SH-SY5Y (cell line): ENCODE results near the gene BBOF1.

ENCODE experiments used
- GATA2 ChIP-seq: IDR thresholded peaks from 2 replicates; pipeline ENCODE4 v1.6.1; 2011; ENCODE audit warnings: mild to moderate bottlenecking, low read depth, low read length
- GATA3 ChIP-seq: IDR thresholded peaks from 2 replicates; pipeline ENCODE4 v1.6.1; 2011; ENCODE audit warnings: low read depth, mild to moderate bottlenecking, low read length, moderate library complexity

DNA sequence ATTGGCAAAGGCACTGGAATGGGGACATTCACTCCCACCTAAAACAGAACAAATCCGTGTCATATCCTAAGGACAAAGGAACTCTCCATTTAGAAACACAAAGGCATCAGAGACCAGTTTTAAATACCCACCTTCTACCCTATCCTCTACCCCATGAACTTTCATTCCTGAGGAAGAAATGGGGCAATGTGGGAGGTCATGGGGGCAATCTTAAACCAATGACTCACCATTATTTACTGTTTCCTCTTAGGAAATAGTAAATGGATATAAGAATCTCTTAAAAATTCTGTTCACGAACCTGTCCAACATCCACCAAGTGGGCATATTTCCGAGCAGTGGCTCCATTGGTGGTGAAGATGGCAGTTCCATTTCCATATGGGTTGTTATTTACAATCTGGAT lies 45.7 kb downstream of the BBOF1 start:
- TF ChIP-seq GATA2 (no peak), GATA3 (no peak)
